Measurements from ENCODE around the gene GABRD. TPM values are rescaled to one million over a fixed set of nuclear protein-coding genes. Genes with fewer than 3 reads are reported as not detected.
A peak's percentile ranks its signal among the peaks of the same experiment; 100 is the strongest.

The GABRD gene
- total and polyA plus RNA-seq, 2 experiments from 2014 or later = not detected

DNA sequence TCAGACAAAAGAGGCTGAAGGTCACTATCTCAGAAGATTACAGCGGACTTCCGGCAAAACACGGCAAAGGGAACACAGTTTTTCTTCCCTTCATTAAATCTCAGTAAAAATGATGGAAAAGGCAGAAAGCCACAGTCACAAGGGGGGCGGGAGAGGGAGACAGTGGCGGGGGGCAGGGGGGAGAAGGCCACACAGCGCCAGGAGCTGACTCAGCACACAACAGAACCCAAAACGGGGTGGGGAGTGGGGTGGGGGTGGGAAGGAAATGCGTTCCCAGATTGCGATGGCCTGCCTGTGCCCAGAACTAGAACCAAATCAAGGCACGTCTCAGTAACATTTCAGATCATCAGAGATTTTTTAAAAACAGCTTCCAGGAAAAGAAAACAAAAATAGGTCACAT lies 28.9 kb upstream of the GABRD start:
- Histone ChIP-seq H3K27ac (no peak overlapping the region), H3K9me2 (ENCODE audit: insufficient read depth) (no peaks in the 10 kb centered on the region), H4K20me1 (ENCODE audit: insufficient read depth) (no peaks in the 10 kb centered on the region), H2AFZ (peak overlapping the region; percentile 67), H3K36me3 (ENCODE audit: low read depth) (no peaks in the 10 kb centered on the region), H3K27me3 (replicated peaks; ENCODE audit: insufficient read depth) (peaks cover 19% of the 10 kb centered on the region), H3K79me2 (ENCODE audit: insufficient read depth) (no peaks in the 10 kb centered on the region), H3K9me3 (ENCODE audit: low read depth) (no peaks in the 10 kb centered on the region), H3K4me3 (no peak overlapping the region), H3F3A (ENCODE audit: insufficient read depth) (no peaks in the 10 kb centered on the region), H3K4me1 (ENCODE audit: insufficient read depth) (peaks cover 3% of the 10 kb centered on the region; the same call in 1 of the 2 replicates), H3K4me2 (ENCODE audit: unreplicated experiment) (peak overlapping the region; percentile 18), H3K9ac (no peak overlapping the region)
- TF ChIP-seq EZH2phosphoT487 (IDR thresholded peaks at IDR 0.05; ENCODE audit: insufficient read depth, low read depth) (no peak), EZH2 (IDR thresholded peaks at IDR 0.05; ENCODE audit: insufficient read depth, poor library complexity, severe bottlenecking) (no peak)
- WGBS, 2 experiments (ENCODE audit: low coverage in 1 of 2, low lambda C conversion rate in 2 of 2, missing lambda C conversion rate in 2 of 2) = 3 to 7% methylated on average over 7 to 10 of the region's 10 CpGs
- peak; percentile 9 for DNase-seq
- in situ Hi-C loops (cut with MboI) = no loop called here

GRCh38 chr1:1994536-1994935 lies 24.6 kb upstream of the GABRD start:
- Histone ChIP-seq H3K4me1 (ENCODE audit: insufficient read depth) (0 out of 2 replicates have a peak, but pooled peaks cover 3% of the 10 kb centered on the region), H3K9me2 (ENCODE audit: insufficient read depth) (no peaks in the 10 kb centered on the region), H3K9ac (no peak overlapping the region), H3K27ac (no peak overlapping the region), H3K79me2 (ENCODE audit: insufficient read depth) (no peaks in the 10 kb centered on the region), H3K4me3 (no peak overlapping the region), H4K20me1 (ENCODE audit: insufficient read depth) (no peaks in the 10 kb centered on the region), H3K4me2 (ENCODE audit: unreplicated experiment) (no peak overlapping the region), H2AFZ (no peak overlapping the region), H3K36me3 (ENCODE audit: low read depth) (no peaks in the 10 kb centered on the region), H3K9me3 (ENCODE audit: low read depth) (no peaks in the 10 kb centered on the region), H3K27me3 (replicated peaks; ENCODE audit: insufficient read depth) (peaks cover 33% of the 10 kb centered on the region), H3F3A (ENCODE audit: insufficient read depth) (no peaks in the 10 kb centered on the region)
- DNase-seq = no peak
- in situ Hi-C loops (cut with MboI) = no loop called here
- WGBS, 2 experiments (ENCODE audit: low coverage in 1 of 2, low lambda C conversion rate in 2 of 2, missing lambda C conversion rate in 2 of 2) = 31 to 44% methylated on average over 8 of the region's 8 CpGs
- TF ChIP-seq EZH2phosphoT487 (IDR thresholded peaks at IDR 0.05; ENCODE audit: insufficient read depth, low read depth) (no peak), EZH2 (IDR thresholded peaks at IDR 0.05; ENCODE audit: insufficient read depth, poor library complexity, severe bottlenecking) (no peak)

DNA sequence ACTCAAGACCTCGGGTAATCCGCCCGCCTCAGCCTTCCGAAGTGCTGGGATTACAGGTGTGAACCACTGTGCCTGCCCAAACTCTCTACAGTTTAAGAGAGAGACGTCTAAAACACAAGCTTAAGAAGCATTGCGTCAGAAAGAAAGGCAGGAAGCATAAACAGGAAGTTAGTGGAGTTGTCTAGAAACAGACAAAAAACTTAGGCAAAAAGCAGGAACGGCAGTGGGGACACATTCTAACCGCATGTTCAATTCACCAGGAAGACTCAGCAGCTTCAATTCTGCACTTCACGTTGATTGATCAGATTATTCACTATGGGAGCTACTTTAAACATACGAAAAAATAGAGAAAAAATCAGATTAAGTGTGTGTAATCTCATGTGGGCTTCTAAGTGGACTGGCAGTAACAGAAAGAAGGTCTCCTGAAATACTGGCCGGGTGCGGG lies 22.9 kb upstream of the GABRD start:
- Histone ChIP-seq H3F3A (ENCODE audit: insufficient read depth) (no peaks in the 10 kb centered on the region), H3K4me3 (no peak overlapping the region), H3K4me1 (ENCODE audit: insufficient read depth) (no peaks in the 10 kb centered on the region), H3K27me3 (replicated peaks; ENCODE audit: insufficient read depth) (peaks cover 28% of the 10 kb centered on the region), H4K20me1 (ENCODE audit: insufficient read depth) (no peaks in the 10 kb centered on the region), H2AFZ (no peak overlapping the region), H3K4me2 (ENCODE audit: unreplicated experiment) (no peak overlapping the region), H3K79me2 (ENCODE audit: insufficient read depth) (no peaks in the 10 kb centered on the region), H3K9me2 (ENCODE audit: insufficient read depth) (no peaks in the 10 kb centered on the region), H3K9ac (no peak overlapping the region), H3K9me3 (ENCODE audit: low read depth) (no peaks in the 10 kb centered on the region), H3K27ac (no peak overlapping the region), H3K36me3 (ENCODE audit: low read depth) (no peaks in the 10 kb centered on the region)
- no peak for TF ChIP-seq EZH2phosphoT487 (IDR thresholded peaks at IDR 0.05; ENCODE audit: insufficient read depth, low read depth)
- TF ChIP-seq EZH2 (IDR thresholded peaks at IDR 0.05; ENCODE audit: insufficient read depth, poor library complexity, severe bottlenecking) = no peak
- DNase-seq = no peak
- 69 to 71% methylated on average over 12 of the region's 12 CpGs for WGBS, 2 experiments (ENCODE audit: low coverage in 1 of 2, low lambda C conversion rate in 2 of 2, missing lambda C conversion rate in 2 of 2)
- in situ Hi-C loops (cut with MboI) = no loop called here

DNA sequence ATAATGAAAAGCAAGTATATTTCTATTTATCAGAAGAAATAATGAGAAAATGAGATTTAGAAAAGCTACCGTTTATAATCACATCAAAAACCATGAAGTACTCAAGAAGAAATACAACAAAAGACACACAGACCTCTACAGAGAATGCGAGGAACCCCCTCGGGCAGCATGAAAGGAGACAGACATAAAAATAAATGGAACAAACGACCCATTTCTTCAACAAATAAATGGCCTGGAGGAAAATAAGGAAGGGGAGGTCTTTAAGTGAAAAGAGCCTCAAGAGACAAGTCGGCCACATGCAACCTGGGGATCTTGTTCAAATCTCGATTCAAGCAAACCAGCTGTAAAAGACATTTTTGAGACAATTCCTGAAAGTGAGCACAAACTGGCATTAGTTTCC lies 21.6 kb upstream of the GABRD start:
- Histone ChIP-seq H3K4me2 (ENCODE audit: unreplicated experiment) (no peak overlapping the region), H3K9ac (no peak overlapping the region), H3K27ac (no peak overlapping the region), H3K27me3 (replicated peaks; ENCODE audit: insufficient read depth) (peaks cover 26% of the 10 kb centered on the region), H3K4me1 (ENCODE audit: insufficient read depth) (no peaks in the 10 kb centered on the region), H3K4me3 (no peak overlapping the region), H3F3A (ENCODE audit: insufficient read depth) (no peaks in the 10 kb centered on the region), H3K79me2 (ENCODE audit: insufficient read depth) (no peaks in the 10 kb centered on the region), H3K9me2 (ENCODE audit: insufficient read depth) (no peaks in the 10 kb centered on the region), H4K20me1 (ENCODE audit: insufficient read depth) (no peaks in the 10 kb centered on the region), H3K36me3 (ENCODE audit: low read depth) (no peaks in the 10 kb centered on the region), H2AFZ (no peak overlapping the region), H3K9me3 (ENCODE audit: low read depth) (no peaks in the 10 kb centered on the region)
- 56 to 65% methylated on average over 6 of the region's 6 CpGs for WGBS, 2 experiments (ENCODE audit: low coverage in 1 of 2, low lambda C conversion rate in 2 of 2, missing lambda C conversion rate in 2 of 2)
- in situ Hi-C loops (cut with MboI) = no loop called here
- no peak for DNase-seq
- no peak for TF ChIP-seq EZH2phosphoT487 (IDR thresholded peaks at IDR 0.05; ENCODE audit: insufficient read depth, low read depth)

- 42 to 50% methylated on average over 7 of the region's 7 CpGs for WGBS, 2 experiments (ENCODE audit: low coverage in 1 of 2, low lambda C conversion rate in 2 of 2, missing lambda C conversion rate in 2 of 2)
- Histone ChIP-seq H3K9me2 (ENCODE audit: insufficient read depth) (no peaks in the 10 kb centered on the region), H4K20me1 (ENCODE audit: insufficient read depth) (no peaks in the 10 kb centered on the region), H3K27ac (no peak overlapping the region), H2AFZ (no peak overlapping the region), H3F3A (ENCODE audit: insufficient read depth) (no peaks in the 10 kb centered on the region), H3K36me3 (ENCODE audit: low read depth) (no peaks in the 10 kb centered on the region), H3K9me3 (ENCODE audit: low read depth) (no peaks in the 10 kb centered on the region), H3K27me3 (replicated peaks; ENCODE audit: insufficient read depth) (peaks cover 32% of the 10 kb centered on the region), H3K4me1 (ENCODE audit: insufficient read depth) (no peaks in the 10 kb centered on the region), H3K4me2 (ENCODE audit: unreplicated experiment) (no peak overlapping the region), H3K9ac (no peak overlapping the region), H3K4me3 (no peak overlapping the region), H3K79me2 (ENCODE audit: insufficient read depth) (no peaks in the 10 kb centered on the region)
- in situ Hi-C loops (cut with MboI) = no loop called here
- no peak for TF ChIP-seq EZH2 (IDR thresholded peaks at IDR 0.05; ENCODE audit: insufficient read depth, poor library complexity, severe bottlenecking)
- no peak for TF ChIP-seq EZH2phosphoT487 (IDR thresholded peaks at IDR 0.05; ENCODE audit: insufficient read depth, low read depth)
- DNase-seq = no peak
Measured at GRCh38 chr1:2000432-2000831, 18.7 kb upstream of the GABRD start.
